Brain pericyte (primary cell): ENCODE results near the gene EXOSC5.
"Not testable (repeated sequence)": the region's sequence is repeated elsewhere in the genome, so short reads cannot be mapped to it uniquely, and the experiment has no call there.

Experiments
- DNase-seq: peaks from one replicate; pipeline ENCODE4 v3.0.0-alpha.2; 2012; ENCODE audit warnings: low read depth, low spot score

EXOSC5 gene

DNA sequence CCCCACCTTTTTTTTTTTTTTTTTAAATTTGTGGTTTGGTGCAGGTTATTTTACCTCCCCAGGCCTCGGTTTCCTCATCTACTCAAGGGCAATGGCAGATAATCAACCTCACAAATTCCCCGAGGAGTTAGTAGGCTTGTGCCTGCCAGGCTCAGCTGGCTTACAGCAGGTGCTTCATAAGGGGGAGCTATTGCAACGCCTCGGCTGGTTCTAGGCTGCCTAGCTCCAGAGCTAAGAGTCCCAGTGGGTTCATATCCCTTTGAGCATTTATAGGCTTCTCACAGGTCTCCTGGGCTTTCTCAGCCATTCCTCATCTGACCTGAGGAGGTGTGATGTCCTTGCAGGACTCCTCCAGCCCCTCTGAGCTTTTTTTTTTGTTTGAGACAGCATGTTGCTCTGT, 11.1 kb upstream of the EXOSC5 start:
- no peak for DNase-seq

DNA sequence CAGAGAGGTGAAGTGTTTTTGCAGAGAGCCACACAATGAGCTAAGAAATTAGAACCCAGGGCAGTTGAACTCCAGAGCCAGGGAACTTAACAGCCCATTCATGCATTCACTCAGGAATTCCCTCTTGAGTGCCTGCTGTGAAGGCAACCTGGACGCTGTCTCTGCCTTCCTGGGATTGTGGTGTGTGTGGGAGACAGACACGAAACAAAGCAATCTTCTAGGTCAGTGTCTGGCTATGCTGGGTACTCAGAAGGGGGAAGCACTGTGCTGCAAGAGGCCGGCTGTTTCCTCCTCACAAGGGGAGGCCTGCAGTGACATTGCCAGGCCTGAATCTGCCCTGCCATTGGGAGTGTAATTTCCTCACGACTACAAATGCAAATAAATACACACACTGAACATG, 10.1 kb upstream of the EXOSC5 start:
- DNase-seq, result no peak

DNA sequence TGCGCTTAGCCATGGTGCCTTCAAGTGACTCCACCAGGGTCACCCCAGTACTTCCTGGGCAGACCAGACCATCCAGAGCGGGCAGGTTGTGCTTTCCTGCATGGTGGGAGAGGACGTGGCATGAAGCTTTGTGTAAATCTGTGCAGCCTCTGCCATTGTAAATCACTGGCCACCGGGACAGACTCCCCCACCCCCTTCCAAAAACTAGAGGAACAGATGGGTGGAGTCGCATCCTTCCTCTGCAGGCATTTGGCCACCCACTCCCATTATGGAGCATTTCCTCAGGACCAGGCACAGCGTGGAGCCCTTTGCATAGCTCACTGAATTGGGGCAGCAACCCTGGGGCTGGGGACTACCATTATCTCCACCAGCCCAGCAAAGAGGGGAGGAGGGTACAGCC, 8.6 kb upstream of the EXOSC5 start:
- no peak for DNase-seq

DNA sequence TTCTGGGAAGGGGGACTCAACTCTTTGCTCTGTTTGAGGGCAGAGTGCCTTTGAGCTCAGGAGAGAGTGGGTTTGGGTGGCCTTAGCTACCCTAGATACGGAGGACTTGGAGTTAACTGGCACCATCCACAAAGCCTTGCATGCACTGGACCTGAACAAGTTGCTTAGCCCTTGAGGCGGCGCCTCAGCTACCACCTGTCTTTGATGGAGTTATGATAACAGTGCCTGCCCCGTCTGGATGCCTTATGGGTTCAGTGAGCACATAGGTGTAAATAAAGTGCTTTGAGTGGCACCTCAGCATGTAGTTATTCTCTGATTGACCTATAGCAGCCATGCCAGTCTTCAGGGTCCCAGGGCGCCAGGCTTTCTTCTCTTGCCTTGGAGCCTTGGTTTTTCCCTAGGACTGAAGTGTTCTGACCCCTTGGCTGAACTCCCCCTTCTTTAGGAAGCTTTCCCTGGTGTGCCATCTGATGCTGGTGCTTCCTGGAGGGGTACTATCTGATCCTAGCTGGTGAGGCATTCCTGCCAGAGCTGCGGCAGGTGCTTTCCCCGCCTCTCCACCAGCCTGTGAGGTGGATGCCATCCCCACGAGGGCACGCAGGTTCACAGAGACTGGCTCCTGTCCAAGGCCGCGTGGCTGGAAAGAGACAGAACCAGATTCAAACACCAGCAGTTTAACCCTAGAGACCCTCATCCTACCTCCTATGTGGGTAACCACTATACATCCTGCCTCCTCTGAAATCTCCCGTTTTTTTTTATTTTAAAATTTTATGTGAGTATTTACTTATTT, 6.2 kb upstream of the EXOSC5 start:
- DNase-seq, result no peak

DNA sequence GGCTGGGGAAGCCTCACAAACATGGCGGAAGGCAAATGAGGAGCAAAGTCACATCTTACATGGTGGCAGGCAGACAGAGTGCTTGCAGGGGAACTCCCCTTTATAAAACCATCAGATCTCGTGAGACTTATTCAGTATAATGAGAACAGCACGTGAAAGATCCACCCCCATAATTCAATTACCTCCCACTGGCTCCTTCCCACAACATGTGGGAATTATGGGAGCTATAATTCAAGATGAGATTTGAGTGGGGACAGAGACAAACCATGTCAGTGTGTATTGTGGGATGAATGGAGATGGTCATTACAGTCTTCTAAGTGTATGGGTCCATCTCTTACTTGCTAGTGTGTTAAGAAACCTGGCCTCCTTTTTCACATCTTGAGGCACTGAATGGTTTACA, 4.9 kb upstream of the EXOSC5 start:
- no peak for DNase-seq

DNA sequence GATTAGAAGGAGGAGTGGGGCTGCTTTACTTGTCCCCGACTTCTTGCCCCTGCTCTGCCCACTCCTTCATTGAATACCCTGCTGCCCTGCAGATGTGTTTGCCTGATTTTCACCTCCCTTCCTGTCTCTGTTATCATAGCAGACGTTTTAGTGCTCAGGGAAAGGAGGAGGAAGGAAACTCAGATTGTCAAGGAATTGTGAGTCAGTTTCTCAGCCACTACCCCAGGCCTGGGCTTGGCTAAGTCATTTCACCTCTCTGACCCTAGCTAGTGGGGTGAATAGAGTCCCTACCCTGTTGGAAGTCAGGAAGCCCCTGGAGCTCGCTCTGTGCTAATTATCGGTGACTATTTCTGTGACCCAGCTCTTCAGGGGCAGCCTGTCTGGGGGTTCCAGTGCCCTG, 4.3 kb upstream of the EXOSC5 start:
- no peak for DNase-seq

DNA sequence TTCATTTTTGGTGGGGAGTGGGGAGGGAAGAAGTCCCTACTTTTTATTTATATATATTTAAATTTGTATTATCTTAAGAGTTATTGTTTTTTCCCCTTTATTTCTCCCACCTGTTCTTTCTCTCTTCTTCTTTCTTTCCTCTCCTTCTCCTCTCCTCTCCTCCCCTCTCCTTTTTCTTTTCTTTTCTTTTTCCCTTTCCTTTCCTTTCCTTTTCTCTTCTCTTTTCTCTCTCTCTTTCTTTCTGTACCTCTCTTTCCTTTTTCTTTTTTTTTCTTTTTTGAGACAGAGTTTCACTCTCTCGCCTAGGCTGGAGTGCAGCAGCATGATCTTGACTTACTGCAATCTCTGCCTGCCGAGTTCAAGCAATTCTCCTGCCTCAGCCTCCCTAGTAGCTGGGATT, 2.4 kb upstream of the EXOSC5 start:
- no peak for DNase-seq

DNA sequence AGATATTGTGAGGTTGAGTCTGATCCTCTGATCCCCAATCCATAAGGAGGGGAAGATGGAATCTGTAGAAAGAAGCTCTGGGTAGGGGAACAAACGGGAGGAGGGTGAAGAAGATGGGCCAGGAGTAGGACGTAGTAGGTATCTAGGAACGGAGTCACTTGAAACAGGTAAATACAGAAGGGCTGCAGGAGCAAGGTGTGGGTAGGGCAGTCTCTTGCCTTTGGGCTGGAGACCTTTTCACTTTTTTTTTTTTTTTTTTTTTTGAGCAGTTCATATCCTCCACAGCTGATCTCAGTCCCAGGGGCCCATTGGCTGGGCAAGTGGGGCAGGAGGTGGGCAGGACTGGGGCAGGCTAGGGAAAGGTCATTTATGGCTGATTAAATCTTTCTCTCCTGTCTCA, 1.9 kb upstream of the EXOSC5 start:
- no peak for DNase-seq

DNA sequence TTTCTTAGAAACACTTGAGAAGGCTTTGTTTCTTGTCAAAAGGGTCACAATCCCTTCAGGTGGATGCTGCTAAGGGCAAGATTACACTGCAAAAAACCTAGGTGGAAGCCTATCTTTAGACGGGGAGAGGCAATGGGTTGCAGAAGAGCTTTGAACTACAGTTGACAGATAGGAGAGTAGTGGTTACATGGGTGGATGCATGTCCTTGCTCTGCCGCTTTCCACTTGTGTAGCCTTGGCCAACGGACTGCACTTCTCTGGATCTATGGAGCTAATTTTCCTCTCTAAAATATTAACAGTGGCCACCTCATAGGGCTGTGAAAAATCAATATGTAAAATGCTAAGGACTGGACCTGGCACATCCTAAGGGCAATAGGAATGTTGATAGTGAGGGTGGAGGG, 1.4 kb upstream of the EXOSC5 start:
- DNase-seq, result no peak

DNA sequence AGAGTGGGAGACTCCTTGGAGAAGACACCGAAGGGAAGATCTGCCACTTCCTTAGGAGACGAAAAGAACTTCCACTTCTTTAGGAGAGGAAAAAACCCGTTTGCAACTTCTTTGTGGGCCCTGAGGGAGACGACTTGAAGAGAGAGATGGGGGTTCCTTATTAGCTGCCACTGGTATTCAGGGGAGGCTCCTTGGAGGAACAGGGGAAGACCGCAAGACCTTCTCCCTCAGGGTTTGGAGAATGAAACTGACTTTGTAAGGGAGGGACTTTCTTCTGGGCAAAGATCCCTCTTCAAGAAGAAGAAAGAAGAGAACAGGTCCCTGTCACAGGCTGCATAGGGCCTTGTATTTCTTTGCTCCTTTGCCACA, 875 bp upstream of the EXOSC5 start:
- DNase-seq, result no peak

DNA sequence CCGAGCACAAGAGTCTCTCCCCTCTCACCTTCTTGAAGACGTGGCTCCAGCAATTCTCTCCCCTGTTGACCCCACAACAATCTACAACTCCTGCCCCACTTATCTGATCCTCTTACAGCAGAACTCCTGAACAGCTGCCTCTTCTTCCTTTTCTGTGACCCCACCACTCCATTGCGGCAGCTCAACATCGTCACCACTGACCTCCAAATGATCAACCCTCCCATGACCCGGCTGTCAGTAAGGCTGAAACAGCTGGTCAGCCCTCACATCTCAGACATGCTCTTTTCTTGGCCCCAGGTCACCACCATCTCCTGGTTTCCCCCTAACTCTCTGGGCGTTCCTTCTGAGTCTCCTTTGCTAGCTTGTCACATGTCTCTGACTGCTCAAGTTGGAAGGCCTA, 1.8 kb downstream of the EXOSC5 start:
- DNase-seq, result no peak

DNA sequence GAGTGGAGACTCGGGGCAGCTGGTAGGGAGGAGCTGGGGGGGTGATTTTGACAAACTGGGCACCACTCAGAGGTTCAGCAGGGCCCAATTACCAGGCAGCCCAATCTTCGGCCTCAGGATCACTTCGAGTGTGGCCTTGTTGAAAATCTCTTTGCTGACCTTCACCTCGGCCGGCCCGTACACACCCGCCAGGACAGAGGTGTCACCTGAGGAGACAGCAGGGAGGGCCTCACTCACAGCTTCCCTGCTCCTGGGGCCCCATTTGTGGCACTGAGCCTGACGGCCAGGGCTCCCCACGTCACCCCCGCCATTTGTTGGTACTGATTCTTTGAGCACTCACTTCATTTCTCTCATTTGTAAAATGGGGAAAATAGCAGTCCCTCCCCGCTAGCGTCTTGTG, 4.4 kb downstream of the EXOSC5 start:
- DNase-seq, result no peak

DNA sequence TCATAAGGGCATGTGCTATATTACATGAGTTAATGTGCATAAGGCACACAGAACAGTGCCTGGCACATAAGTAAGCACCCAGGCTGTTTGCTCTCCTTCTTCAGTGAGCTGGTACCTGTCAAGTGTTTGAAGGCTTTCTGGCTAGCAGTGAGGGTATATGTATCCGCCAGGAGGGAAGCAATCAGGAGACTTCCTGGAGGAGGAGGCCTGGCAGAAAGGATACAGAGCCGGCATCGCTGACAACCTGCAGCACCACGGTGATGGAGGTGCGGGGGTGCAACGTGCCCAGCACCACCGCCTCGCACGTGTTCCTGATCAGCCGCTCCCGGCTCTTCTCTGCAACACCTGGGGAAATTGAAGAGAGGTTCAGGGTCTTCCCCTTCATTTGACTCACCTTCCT, 5.5 kb downstream of the EXOSC5 start:
- DNase-seq, result no peak

DNA sequence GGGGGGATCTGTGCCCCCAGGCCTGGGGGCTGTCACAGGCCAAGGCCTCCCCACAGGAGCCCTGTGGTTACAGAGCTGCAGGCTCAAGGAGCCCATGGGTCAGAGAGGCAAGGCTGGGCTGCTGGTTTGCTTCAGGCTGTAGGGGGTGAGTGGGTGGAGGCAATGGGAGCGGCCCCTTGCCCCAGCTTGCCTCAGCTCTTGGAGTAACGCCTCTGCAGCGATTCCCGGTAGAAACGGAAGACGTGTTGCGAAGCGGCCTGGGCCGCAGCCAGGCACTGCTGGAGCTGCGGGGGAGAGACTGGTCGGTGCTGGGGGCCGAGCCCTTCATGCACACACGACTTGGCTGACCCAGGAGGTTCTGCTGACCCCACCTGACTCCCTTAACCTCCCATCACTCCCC, 10.7 kb downstream of the EXOSC5 start:
- no peak for DNase-seq

DNA sequence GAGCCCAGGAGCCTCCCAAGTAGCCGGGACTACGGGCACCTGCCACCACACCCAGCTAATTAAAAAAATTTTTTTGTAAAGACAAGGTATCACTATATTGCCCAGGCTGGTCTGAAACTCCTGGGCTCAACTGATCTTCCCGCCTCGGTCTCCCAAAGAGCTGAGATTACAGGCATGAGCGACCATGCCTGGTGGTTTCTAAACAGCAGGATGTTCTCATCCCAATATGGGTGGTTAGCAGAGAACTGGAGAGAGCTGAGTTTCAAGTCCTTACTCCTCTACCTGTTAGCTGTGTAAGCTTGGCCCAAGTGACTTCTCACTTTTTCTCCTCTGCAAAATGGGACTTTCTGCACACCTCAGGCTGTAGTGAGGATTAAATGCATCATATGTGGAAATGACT, 12.8 kb downstream of the EXOSC5 start:
- no peak for DNase-seq

DNA sequence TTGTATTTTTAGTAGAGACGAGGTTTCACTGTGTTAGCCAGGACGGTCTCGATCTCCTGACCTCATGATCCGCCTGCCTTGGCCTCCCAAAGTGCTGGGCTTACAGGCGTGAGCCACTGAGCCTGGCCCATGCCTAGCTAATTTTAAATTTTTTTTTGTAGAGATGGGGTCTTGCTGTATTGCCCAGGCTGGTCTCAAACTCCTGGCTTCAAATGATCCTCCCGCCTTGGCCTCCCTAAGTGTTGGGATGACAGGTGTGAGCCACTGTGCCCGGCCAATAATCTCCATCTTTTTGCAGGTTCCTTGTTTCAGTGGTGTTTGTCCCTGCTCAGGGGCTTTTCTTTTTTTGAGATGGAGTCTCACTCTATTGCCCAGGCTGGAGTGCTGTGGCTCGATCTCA, 15.6 kb downstream of the EXOSC5 start:
- DNase-seq, result not testable (repeated sequence)

DNA sequence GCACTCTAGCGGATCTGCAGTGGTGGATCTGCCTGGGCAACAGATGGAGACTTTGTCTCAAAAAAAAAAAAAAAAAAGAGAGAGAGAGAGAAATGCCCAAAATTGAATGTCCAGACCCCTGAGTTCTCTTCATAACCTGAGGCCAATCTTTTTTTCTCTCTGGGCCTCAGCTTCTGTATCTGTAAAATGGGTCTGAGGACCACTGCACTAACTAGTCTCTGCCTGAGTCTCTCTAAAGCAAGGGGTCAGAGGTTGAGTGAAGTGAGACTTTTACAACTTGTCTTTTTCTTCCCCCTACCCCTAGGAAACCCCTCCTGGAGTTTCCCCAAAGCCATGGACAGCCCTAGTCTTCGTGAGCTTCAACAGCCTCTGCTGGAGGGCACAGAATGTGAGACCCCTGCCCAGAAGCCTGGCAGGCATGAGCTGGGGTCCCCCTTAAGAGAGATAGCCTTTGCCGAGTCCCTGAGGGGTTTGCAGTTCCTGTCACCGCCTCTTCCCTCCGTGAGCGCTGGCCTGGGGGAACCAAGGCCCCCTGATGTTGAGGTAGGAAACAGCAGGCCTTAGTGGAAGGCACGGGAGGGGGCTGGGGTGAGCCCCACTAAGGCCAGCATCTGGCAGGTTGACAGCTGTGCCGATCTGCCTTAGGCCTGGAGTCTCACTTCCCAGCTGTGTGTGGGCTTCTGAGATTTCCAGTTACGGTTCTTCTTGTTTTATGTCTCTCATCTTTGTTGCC, 19.0 kb downstream of the EXOSC5 start:
- DNase-seq, result no peak

DNA sequence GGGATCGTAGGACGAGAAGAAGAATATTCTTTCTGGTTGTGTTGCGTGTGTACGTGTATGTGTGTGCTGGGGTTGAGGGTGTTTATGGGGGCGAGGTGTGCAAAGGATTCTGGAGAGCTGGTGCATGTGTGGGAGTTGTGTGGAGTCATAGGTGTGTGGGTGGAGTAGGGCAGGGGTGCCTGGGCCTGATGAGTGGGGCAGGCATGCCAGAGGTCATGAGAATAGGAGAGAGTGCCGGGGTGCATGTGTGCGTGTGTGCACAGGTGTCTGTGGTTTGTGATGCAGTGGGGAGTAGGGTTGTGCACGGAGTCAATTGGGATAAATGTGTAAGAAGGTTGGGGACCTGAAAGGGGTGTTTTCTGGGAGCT, 20.2 kb downstream of the EXOSC5 start:
- no peak for DNase-seq

DNA sequence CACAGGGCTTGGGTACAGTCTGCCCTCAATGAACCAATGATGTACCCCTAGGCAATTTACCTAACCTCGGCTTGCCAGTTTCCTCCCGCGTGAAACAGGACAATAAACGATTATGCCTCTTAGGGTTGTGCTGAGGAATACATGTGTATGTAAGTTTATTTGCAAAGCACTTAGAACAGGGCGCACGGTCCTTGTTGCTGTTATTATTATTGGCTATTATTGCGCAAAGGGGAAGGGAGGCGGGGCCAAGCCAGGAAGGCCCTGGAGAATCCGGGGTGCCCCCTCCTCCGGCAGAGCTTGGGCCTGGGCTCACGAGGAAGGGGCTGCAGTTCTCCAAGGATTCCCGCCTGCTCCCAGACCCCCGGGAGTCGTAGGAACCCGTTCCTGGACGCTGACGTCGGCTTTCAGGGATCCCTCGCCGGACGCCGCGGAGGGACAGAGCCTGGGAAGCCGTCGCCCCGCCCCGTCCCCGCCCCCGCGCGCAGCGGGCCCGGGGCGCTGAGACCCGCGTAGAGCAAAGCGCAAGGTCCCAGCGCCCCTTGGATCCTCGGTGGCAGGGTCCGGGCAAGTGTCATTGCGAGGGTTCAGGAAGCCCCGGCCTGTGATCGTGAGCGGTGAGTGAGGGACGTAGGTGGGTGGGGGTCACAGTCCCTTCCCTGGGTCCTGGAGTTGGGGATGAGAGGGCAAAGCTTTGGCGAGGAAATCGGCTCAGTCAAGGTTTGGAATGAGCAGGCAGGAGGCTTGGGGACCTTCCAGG, 20.7 kb downstream of the EXOSC5 start, which contains the start of gene TMEM91:
TMEM91 (plus strand) TSS at position 293 of the 757 bp plus-strand sequence. CDS start 1,777 bp downstream, outside the sequence.
- no peak for DNase-seq

DNA sequence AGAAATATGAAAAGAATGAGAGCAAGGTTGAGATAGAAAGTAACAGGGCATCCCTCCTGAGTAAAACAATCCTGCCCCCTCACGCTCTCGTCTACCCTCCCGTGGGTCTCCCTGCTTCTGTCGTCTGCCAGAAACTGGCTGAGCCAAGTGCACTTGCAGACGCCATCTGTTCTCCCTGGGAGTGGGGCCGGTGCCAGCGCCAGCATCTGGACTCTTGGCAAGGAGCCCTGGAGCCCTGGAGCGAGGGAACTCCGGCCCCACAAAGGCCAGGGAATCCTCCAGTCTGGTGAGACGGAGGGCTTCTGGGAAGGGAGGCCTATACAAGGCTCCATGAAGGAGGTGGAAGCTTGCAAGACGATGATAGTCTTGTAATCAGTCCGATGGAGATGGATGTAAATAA, 23.2 kb downstream of the EXOSC5 start:
- DNase-seq, result peak; percentile 95

DNA sequence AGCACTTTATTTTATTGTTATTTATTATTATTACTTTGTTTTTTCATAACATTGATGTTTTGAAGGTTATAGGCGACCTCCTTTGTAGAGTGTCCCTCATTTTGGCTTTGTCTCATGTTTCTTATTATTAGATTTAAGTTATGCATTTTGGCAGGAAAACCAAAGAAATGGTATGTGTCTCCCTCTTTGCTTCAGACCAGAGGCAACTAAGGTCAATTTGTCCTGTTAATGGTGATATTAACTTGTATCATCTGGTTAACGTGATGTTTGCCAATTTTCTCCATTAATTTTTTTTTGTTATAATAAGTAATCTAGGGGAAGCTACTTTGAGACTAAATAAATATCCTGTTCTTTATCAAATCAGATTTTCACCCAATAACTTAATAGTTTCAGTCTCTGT, 24.7 kb downstream of the EXOSC5 start:
- no peak for DNase-seq

DNA sequence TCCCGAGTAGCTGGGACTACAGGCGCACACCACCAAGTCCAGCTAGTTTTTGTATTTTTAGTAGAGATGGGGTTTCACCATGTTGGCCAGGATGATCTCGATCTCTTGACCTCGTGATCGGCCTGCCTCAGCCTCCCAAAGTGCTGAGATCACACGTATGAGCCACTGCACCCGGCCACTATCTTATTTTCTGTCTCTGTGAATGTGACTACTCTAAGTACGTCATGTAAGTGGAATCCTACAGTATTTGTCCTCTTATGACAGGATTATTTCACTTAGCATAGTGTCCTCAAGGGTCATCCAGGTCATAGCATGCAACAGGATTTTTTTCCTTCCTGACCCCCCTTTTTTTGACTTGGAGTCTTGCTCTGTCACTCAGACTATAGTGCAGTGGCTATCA, 25.6 kb downstream of the EXOSC5 start:
- no peak for DNase-seq

DNA sequence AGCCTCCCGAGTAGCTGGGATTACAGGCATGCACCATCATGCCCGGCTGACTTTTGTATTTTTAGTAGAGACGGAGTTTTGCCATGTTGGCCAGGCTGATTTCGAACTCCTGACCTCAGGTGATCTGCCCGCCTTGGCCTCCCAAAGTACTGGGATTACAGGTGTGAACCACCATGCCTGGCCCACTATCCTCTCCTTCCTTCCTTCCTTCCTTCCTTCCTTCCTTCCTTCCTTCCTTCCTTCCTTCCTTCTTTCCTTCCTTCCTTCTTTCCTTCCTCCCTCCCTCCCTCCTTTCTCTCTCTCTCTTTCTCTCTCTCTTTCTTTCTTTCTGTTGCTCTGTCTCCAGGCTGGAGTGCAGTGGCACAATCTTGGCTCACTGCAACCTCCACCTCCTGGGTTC, 26.0 kb downstream of the EXOSC5 start:
- not testable (repeated sequence) for DNase-seq
